ENCODE results near the gene PLXNB3. TPM values are rescaled to one million over a fixed set of nuclear protein-coding genes. Genes with fewer than 3 reads are reported as not detected.

PLXNB3 gene
- total and polyA plus RNA-seq, 4 donors: 0.38 to 31.4 (median 18.4) TPM

DNA sequence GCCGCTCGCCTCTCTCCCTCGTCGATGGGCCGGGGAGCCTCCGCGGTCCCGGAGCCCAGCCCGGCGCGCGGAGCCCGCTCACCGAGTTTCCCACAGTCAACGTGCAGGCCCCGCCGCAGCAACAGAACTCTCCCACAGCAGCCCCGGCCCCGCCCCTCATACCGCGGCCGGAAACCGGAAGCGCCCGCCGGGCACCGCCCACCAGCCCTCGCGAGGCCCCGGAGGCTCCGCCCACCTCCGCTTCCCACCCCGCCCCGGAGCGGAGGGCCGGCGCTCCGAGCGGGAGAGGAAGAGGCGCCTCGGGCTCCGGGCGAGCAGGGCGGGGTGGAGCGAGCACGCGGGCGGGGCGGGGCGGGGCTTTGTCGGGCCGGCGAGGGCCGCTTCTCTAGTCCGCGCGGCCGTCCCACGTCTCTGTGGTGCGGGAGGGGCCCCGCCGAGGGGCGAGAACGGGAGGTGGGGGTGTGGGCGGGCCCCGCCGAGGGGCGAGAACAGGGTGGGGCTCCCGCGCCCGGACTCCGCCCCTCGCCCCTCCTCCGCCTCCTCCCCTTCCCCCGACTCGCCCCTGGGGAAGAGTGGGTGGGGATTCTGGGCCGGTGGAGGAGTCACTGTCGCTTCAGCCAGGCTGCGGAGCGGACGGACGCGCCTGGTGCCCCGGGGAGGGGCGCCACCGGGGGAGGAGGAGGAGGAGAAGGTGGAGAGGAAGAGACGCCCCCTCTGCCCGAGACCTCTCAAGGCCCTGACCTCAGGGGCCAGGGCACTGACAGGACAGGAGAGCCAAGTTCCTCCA, 39.6 kb upstream of the PLXNB3 start, which contains the start of the genes ABCD1 and BCAP31:
Gene ABCD1, plus strand, starts transcription at position 605 of the 787 bp plus-strand sequence. CDS start 411 bp downstream, outside the sequence.
Gene BCAP31, minus strand, starts transcription at position 136 of the 787 bp plus-strand sequence. CDS start 1,143 bp downstream, outside the sequence.
- ATAC-seq (ENCODE audit: low FRiP score) (peak; percentile 89), DNase-seq (peak; percentile 92 to 95)
- Histone ChIP-seq H3K4me3 (ENCODE audit: low read length in 2 of 2) (peak within 1 kb of the TSS; percentile 35 to 57), H3K27me3 (ENCODE audit: control insufficient read depth in 1 of 2, insufficient read depth in 2 of 2, low read length in 1 of 2) (no peaks in the 10 kb centered on the region), H3K4me1 (ENCODE audit: control insufficient read depth in 1 of 2, insufficient read depth in 2 of 2, low read length in 2 of 2) (no peaks in the 10 kb centered on the region), H3K36me3 (ENCODE audit: control insufficient read depth in 1 of 2, insufficient read depth in 2 of 2, low read length in 1 of 2) (no peaks in the 10 kb centered on the region), H3K9me3 (ENCODE audit: control insufficient read depth, low read length) (no peaks in the 10 kb centered on the region), H3K27ac (ENCODE audit: low read depth in 1 of 2, low read length in 2 of 2) (peak within 1 kb of the TSS in 1 of 2 donors; percentile 90)
- intact Hi-C loops (cut with DNase I): no loop called here
- 0 to 21% methylated on average over 19 to 79 of the region's 88 CpGs for WGBS, 2 donors

DNA sequence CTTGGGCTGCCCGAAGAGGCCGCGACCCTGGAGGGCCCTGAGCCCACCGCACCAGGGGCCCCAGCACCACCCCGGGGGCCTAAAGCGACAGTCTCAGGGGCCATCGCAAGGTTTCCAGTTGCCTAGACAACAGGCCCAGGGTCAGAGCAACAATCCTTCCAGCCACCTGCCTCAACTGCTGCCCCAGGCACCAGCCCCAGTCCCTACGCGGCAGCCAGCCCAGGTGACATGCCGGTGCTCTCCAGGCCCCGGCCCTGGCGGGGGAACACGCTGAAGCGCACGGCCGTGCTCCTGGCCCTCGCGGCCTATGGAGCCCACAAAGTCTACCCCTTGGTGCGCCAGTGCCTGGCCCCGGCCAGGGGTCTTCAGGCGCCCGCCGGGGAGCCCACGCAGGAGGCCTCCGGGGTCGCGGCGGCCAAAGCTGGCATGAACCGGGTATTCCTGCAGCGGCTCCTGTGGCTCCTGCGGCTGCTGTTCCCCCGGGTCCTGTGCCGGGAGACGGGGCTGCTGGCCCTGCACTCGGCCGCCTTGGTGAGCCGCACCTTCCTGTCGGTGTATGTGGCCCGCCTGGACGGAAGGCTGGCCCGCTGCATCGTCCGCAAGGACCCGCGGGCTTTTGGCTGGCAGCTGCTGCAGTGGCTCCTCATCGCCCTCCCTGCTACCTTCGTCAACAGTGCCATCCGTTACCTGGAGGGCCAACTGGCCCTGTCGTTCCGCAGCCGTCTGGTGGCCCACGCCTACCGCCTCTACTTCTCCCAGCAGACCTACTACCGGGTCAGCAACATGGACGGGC, 38.8 kb upstream of the PLXNB3 start:
- Histone ChIP-seq H3K9me3 (ENCODE audit: control insufficient read depth, low read length) (no peaks in the 10 kb centered on the region), H3K4me3 (ENCODE audit: low read length in 2 of 2) (no peak overlapping the region), H3K27ac (ENCODE audit: low read depth in 1 of 2, low read length in 2 of 2) (peak overlapping the region in 1 of 2 donors; percentile 90), H3K36me3 (ENCODE audit: control insufficient read depth in 1 of 2, insufficient read depth in 2 of 2, low read length in 1 of 2) (no peaks in the 10 kb centered on the region), H3K27me3 (ENCODE audit: control insufficient read depth in 1 of 2, insufficient read depth in 2 of 2, low read length in 1 of 2) (no peaks in the 10 kb centered on the region), H3K4me1 (ENCODE audit: control insufficient read depth in 1 of 2, insufficient read depth in 2 of 2, low read length in 2 of 2) (no peaks in the 10 kb centered on the region)
- no peak for ATAC-seq (ENCODE audit: low FRiP score)
- DNase-seq: no peak
- WGBS, 2 donors: 78 to 79% methylated on average over 54 to 55 of the region's 55 CpGs
- intact Hi-C loops (cut with DNase I): no loop called here

DNA sequence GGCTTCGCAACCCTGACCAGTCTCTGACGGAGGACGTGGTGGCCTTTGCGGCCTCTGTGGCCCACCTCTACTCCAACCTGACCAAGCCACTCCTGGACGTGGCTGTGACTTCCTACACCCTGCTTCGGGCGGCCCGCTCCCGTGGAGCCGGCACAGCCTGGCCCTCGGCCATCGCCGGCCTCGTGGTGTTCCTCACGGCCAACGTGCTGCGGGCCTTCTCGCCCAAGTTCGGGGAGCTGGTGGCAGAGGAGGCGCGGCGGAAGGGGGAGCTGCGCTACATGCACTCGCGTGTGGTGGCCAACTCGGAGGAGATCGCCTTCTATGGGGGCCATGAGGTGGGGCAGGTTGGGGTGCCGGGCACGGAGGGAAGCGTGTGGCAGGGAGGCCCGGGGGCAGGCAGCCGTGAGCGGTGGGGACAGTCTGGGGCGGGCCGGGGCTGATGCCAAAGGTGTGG, 38.2 kb upstream of the PLXNB3 start:
- H3K27ac ChIP-seq (ENCODE audit: low read depth in 1 of 2, low read length in 2 of 2): peak overlapping the region in 1 of 2 donors; percentile 76
- H3K4me3 ChIP-seq (ENCODE audit: low read length in 2 of 2): no peak overlapping the region
- H3K9me3 ChIP-seq (ENCODE audit: control insufficient read depth, low read length): no peaks in the 10 kb centered on the region
- ATAC-seq (ENCODE audit: low FRiP score) (no peak), DNase-seq (peak in 1 of 2 donors; percentile 84)
- no peaks in the 10 kb centered on the region for H3K27me3 ChIP-seq (ENCODE audit: control insufficient read depth in 1 of 2, insufficient read depth in 2 of 2, low read length in 1 of 2)
- 29 to 65% methylated on average over 34 to 35 of the region's 35 CpGs for WGBS, 2 donors
- H3K36me3 ChIP-seq (ENCODE audit: control insufficient read depth in 1 of 2, insufficient read depth in 2 of 2, low read length in 1 of 2): no peaks in the 10 kb centered on the region
- intact Hi-C loops (cut with DNase I): no loop called here
- no peaks in the 10 kb centered on the region for H3K4me1 ChIP-seq (ENCODE audit: control insufficient read depth in 1 of 2, insufficient read depth in 2 of 2, low read length in 2 of 2)

DNA sequence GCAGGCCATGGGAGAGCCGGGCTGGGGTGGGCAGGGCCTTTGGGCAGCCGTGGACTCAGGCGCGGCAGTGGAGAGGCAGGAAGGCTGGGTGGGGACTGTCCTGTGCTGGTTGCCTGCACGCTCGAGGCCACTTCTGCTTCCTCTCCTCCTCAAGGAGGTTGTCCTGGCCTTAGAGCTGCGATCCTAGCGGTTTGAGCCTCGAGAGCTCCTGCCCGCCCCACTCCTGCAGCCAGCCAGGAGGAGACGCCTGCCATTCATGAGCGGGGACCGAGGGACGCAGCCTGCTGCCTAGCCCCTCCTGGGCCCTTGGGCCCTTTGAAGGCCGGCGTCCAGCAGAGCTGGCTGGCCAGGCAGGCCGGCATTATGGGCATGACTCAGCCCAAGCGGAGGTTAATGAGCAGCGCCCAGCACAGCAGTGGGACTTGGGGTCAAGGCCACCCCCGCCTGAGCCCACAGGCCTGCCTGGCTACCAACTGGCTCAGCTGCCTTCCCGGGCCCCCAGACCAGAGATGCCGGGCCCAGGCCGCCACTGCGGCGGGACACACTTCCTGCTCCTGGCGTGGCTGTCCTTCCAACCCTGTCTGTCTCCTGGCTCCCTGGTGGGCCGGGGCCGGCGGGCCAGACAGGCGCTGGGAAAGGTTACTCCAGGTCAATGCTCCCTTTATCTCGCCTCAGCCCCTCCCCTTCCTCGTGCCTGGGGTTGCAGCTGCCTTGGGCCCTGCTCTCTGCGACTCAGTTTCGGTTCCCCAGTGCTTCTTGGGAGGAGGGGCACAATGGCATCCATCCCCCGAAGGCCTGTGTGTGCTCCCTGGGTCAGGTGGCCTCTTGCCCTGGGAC, 37.5 kb upstream of the PLXNB3 start:
- WGBS, 2 donors: 0 to 38% methylated on average over 33 to 35 of the region's 35 CpGs
- no peaks in the 10 kb centered on the region for H3K9me3 ChIP-seq (ENCODE audit: control insufficient read depth, low read length)
- peak overlapping the region in 1 of 2 donors; percentile 76 for H3K27ac ChIP-seq (ENCODE audit: low read depth in 1 of 2, low read length in 2 of 2)
- no peaks in the 10 kb centered on the region for H3K4me1 ChIP-seq (ENCODE audit: control insufficient read depth in 1 of 2, insufficient read depth in 2 of 2, low read length in 2 of 2)
- no peaks in the 10 kb centered on the region for H3K27me3 ChIP-seq (ENCODE audit: control insufficient read depth in 1 of 2, insufficient read depth in 2 of 2, low read length in 1 of 2)
- ATAC-seq (ENCODE audit: low FRiP score) (peak; percentile 39), DNase-seq (peak; percentile 83 to 84)
- no peak overlapping the region for H3K4me3 ChIP-seq (ENCODE audit: low read length in 2 of 2)
- H3K36me3 ChIP-seq (ENCODE audit: control insufficient read depth in 1 of 2, insufficient read depth in 2 of 2, low read length in 1 of 2): no peaks in the 10 kb centered on the region
- intact Hi-C loops (cut with DNase I): no loop called here

DNA sequence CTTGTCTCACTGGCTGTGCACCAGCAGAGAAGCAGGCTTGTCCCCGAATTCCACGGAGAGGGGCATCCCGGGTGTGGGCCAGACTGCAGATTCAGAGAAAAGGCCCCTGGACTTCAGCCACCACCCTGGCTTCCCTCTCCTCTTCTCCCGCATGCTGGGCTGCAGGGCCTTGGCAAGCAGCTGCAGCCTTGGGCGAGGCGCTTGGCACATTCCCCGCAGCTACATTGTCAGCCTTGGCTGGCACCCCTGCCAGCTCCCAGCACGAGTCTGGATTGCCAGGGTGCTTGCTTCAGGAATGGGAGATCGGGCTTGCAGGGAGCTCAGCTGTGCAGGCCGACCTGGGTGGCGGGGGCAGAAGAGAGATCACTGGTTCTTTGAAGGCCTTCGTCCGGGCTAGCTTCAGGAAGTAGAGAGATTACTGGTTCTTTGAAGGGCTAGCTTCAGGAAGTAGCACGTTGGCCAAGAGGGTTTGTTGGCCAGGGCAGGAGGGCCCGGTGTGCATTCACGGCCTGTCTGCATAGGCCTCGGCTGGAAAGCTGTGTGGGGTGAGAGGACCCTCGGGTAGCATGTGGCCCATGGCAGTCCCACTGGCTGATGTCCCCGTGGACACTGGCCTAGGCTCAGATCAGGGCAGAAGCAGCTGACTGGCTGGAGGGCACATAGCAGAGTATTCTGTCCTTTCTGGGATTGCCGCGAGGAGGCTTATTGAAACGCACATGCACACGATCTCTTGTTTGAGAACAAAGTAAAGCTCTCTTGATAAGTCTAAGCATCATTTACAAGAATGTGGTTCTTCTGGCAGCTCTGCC, 36.7 kb upstream of the PLXNB3 start:
- no peak overlapping the region for H3K4me3 ChIP-seq (ENCODE audit: low read length in 2 of 2)
- whole genome bisulfite sequencing, 2 donors: 12 to 37% methylated on average over 23 of the region's 23 CpGs
- ATAC-seq (ENCODE audit: low FRiP score): peak; percentile 36

DNA sequence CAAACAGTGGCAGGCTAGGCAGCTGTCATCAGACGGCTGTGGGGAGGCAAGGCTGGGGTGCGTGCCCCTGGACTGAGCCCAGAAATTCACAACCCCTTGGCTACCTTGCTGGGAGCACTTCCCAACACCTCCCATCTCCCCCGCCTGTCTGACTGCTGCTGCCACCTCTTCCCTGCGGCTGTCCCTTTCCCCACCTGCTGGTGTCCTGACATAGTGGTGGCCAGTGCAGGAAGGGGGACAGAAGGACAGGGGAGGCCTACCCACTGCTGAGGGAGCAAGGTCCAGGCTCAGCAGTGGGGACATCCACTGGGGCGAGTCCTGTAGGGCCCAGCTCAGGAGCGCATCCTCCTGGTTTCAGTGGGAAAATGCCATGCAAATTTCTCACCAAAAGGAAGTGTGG, 36.0 kb upstream of the PLXNB3 start:
- intact Hi-C loops (cut with DNase I): no loop called here
- H3K27me3 ChIP-seq (ENCODE audit: control insufficient read depth in 1 of 2, insufficient read depth in 2 of 2, low read length in 1 of 2): no peaks in the 10 kb centered on the region
- no peak overlapping the region for H3K27ac ChIP-seq (ENCODE audit: low read depth in 1 of 2, low read length in 2 of 2)
- WGBS, 2 donors: 73 to 87% methylated on average over 6 of the region's 6 CpGs
- H3K4me1 ChIP-seq (ENCODE audit: control insufficient read depth in 1 of 2, insufficient read depth in 2 of 2, low read length in 2 of 2): no peaks in the 10 kb centered on the region
- no peak overlapping the region for H3K4me3 ChIP-seq (ENCODE audit: low read length in 2 of 2)
- ATAC-seq (ENCODE audit: low FRiP score) (no peak), DNase-seq (no peak)
- H3K9me3 ChIP-seq (ENCODE audit: control insufficient read depth, low read length): no peaks in the 10 kb centered on the region
- H3K36me3 ChIP-seq (ENCODE audit: control insufficient read depth in 1 of 2, insufficient read depth in 2 of 2, low read length in 1 of 2): no peaks in the 10 kb centered on the region

More for the DNA sequence above, 36.7 kb upstream of the PLXNB3 start:
- H3K9me3 ChIP-seq (ENCODE audit: control insufficient read depth, low read length): no peaks in the 10 kb centered on the region
- DNase-seq: peak; percentile 76 to 85
- no peaks in the 10 kb centered on the region for H3K36me3 ChIP-seq (ENCODE audit: control insufficient read depth in 1 of 2, insufficient read depth in 2 of 2, low read length in 1 of 2)
- H3K4me1 ChIP-seq (ENCODE audit: control insufficient read depth in 1 of 2, insufficient read depth in 2 of 2, low read length in 2 of 2): no peaks in the 10 kb centered on the region
- intact Hi-C loops (cut with DNase I): no loop called here
- peak overlapping the region in 1 of 2 donors; percentile 76 for H3K27ac ChIP-seq (ENCODE audit: low read depth in 1 of 2, low read length in 2 of 2)
- H3K27me3 ChIP-seq (ENCODE audit: control insufficient read depth in 1 of 2, insufficient read depth in 2 of 2, low read length in 1 of 2): no peaks in the 10 kb centered on the region

DNA sequence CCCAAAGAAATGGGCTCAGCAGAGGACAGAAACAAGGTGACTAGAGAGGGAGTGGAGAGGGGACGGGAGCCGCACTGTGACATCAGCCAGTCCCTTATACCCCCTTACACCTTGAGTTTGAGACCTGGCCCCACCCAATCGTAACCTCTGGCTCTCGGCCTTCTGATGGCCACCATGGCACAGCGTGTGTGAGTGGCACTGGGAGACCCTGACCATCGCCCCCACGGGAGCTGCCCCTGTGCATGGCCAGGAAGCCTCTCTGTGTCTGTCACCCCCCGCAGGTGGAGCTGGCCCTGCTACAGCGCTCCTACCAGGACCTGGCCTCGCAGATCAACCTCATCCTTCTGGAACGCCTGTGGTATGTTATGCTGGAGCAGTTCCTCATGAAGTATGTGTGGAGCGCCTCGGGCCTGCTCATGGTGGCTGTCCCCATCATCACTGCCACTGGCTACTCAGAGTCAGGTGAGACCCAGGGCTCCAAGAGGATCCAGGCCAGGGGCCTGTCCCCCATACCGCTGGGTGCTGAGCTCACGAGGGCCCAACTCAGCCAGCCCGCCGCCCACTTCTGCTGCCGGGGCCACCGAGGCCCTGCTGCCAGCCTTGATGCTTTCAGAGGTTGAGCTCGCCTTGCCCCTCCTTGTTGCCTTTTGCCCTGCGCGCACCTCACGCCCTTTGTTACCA, 35.0 kb upstream of the PLXNB3 start:
- no peaks in the 10 kb centered on the region for H3K9me3 ChIP-seq (ENCODE audit: control insufficient read depth, low read length)
- H3K36me3 ChIP-seq (ENCODE audit: control insufficient read depth in 1 of 2, insufficient read depth in 2 of 2, low read length in 1 of 2): no peaks in the 10 kb centered on the region
- no peaks in the 10 kb centered on the region for H3K4me1 ChIP-seq (ENCODE audit: control insufficient read depth in 1 of 2, insufficient read depth in 2 of 2, low read length in 2 of 2)
- intact Hi-C loops (cut with DNase I): no loop called here
- ATAC-seq (ENCODE audit: low FRiP score) (no peak), DNase-seq (peak in 1 of 2 donors; percentile 68)
- no peak overlapping the region for H3K27ac ChIP-seq (ENCODE audit: low read depth in 1 of 2, low read length in 2 of 2)
- H3K27me3 ChIP-seq (ENCODE audit: control insufficient read depth in 1 of 2, insufficient read depth in 2 of 2, low read length in 1 of 2): no peaks in the 10 kb centered on the region
- 87 to 96% methylated on average over 20 to 23 of the region's 23 CpGs for WGBS, 2 donors
- H3K4me3 ChIP-seq (ENCODE audit: low read length in 2 of 2): no peak overlapping the region

Data from aorta (tissue), 5 donors.